ENCODE data around the gene CD200R1.
A peak's percentile ranks its signal among the peaks of the same experiment; 100 is the strongest.

CD200R1 gene

GRCh38 chr3:112900113-112900512, 74.8 kb downstream of the CD200R1 start (continued):
- TF ChIP-seq ZNF610 (tag by site-specific recombination; IDR thresholded peaks at IDR 0.05; ENCODE audit: borderline replicate concordance), result no peak
- TF ChIP-seq ZNF24 (tag by site-specific recombination; IDR thresholded peaks at IDR 0.05), result no peak
- TF ChIP-seq ZNF280C (tag by site-specific recombination; IDR thresholded peaks at IDR 0.05), result no peak

GRCh38 chr3:112897791-112898190, 77.1 kb downstream of the CD200R1 start:
- CTCF ChIA-PET, result no interaction called here
- Histone ChIP-seq H3K36me3 (ENCODE audit: control insufficient read depth in 2 of 2, insufficient read depth in 1 of 2, low read length in 2 of 2) (no peaks in the 10 kb centered on the region), H3K27ac (ENCODE audit: extremely low read depth, low read depth, low read length) (no peak overlapping the region), H3K4me3 (ENCODE audit: low read depth, low read length) (no peak overlapping the region), H3K4me1 (ENCODE audit: control insufficient read depth, insufficient read depth, low read length) (no peaks in the 10 kb centered on the region), H3K9me3 (ENCODE audit: control insufficient read depth, insufficient read depth, low read depth, low read length) (no peaks in the 10 kb centered on the region)
- TF ChIP-seq WT1 (tag by site-specific recombination; IDR thresholded peaks at IDR 0.05), result no peak
- POLR2A ChIA-PET, result no interaction called here

GRCh38 chr3:112894258-112894657, 80.6 kb downstream of the CD200R1 start:
- ChIA-PET CTCF (interaction anchor here (0.7 kb wide), 1 partner anchor 659 kb away, joined by 3 read pairs; no protein-coding TSS in a partner anchor), POLR2A (no interaction called here)
- Histone ChIP-seq H3K4me3 (ENCODE audit: low read depth, low read length) (no peak overlapping the region), H3K9me3 (ENCODE audit: control insufficient read depth, insufficient read depth, low read depth, low read length) (no peaks in the 10 kb centered on the region), H3K27ac (ENCODE audit: extremely low read depth, low read depth, low read length) (no peak overlapping the region), H3K4me1 (ENCODE audit: control insufficient read depth, insufficient read depth, low read length) (no peaks in the 10 kb centered on the region), H3K36me3 (ENCODE audit: control insufficient read depth in 2 of 2, insufficient read depth in 1 of 2, low read length in 2 of 2) (no peaks in the 10 kb centered on the region)
- TF ChIP-seq ZNF394 (tag by site-specific recombination; IDR thresholded peaks at IDR 0.05; ENCODE audit: borderline replicate concordance), result no peak
- no peak for TF ChIP-seq ZNF292 (tag by site-specific recombination; IDR thresholded peaks at IDR 0.05; ENCODE audit: borderline replicate concordance, low read depth)
- TF ChIP-seq ZBTB20 (tag by site-specific recombination; IDR thresholded peaks at IDR 0.05), result no peak
- no peak for TF ChIP-seq OSR2 (tag by site-specific recombination; IDR thresholded peaks at IDR 0.05)
- no peak for TF ChIP-seq ZNF558 (tag by site-specific recombination; IDR thresholded peaks at IDR 0.05)
- no peak for TF ChIP-seq ZNF654 (tag by site-specific recombination; IDR thresholded peaks at IDR 0.05; ENCODE audit: low read depth)
- no peak for TF ChIP-seq ZBTB10 (tag by site-specific recombination; IDR thresholded peaks at IDR 0.05)

- no peak overlapping the region for H3K27ac ChIP-seq (ENCODE audit: extremely low read depth, low read depth, low read length)
- POLR2A ChIA-PET, result no interaction called here
- H3K4me3 ChIP-seq (ENCODE audit: low read depth, low read length), result no peak overlapping the region
- no peaks in the 10 kb centered on the region for H3K4me1 ChIP-seq (ENCODE audit: control insufficient read depth, insufficient read depth, low read length)
- CTCF ChIA-PET, result no interaction called here
- no peaks in the 10 kb centered on the region for H3K36me3 ChIP-seq (ENCODE audit: control insufficient read depth in 2 of 2, insufficient read depth in 1 of 2, low read length in 2 of 2)
- no peaks in the 10 kb centered on the region for H3K9me3 ChIP-seq (ENCODE audit: control insufficient read depth, insufficient read depth, low read depth, low read length)
- TF ChIP-seq ZNF157 (tag by site-specific recombination; IDR thresholded peaks at IDR 0.05) (no peak), GLIS1 (tag by site-specific recombination; IDR thresholded peaks at IDR 0.05) (peak; percentile 70), ZNF549 (tag by site-specific recombination; IDR thresholded peaks at IDR 0.05) (no peak), SALL2 (tag by site-specific recombination; IDR thresholded peaks at IDR 0.05; ENCODE audit: borderline replicate concordance) (no peak), PATZ1 (tag by site-specific recombination; IDR thresholded peaks at IDR 0.05) (no peak), ZIC2 (tag by site-specific recombination; IDR thresholded peaks at IDR 0.05) (peak; percentile 28; the same call in 1 of the 2 replicates), ZSCAN23 (tag by site-specific recombination; IDR thresholded peaks at IDR 0.05) (no peak), YY2 (tag by site-specific recombination; IDR thresholded peaks at IDR 0.05) (no peak), ZNF639 (tag by site-specific recombination; IDR thresholded peaks at IDR 0.05) (no peak), KLF16 (tag by site-specific recombination; IDR thresholded peaks at IDR 0.05) (no peak)
Observed at GRCh38 chr3:112889357-112889756, 85.5 kb downstream of the CD200R1 start.
